NK-92 (cell line): ENCODE results near the gene PPP1R16B.
"Not testable (repeated sequence)": the region's sequence is repeated elsewhere in the genome, so short reads cannot be mapped to it uniquely, and the experiment has no call there.

Experiments used
- DNase-seq: peaks from one replicate; lab custom pipeline; 2025; ENCODE audit not compliant: unreplicated experiment; lab: John Stamatoyannopoulos, UW

The PPP1R16B gene

DNA sequence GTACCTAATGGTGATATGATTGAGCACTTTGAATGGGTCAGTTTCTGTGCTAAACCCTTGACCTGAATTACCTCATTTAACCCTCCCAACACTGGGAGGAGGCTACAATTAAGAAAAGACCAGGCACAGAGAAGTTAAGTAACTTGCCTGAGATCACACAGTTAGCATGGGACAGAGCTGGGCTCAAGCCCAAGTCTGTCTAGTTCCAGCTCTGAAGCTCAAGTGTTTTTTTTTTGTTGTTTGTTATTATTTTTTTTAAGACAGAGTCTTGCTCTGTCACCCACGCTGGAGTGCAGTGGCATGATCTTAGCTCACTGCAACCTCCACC lies 124.7 kb downstream of the PPP1R16B start:
- no peak for DNase-seq

DNA sequence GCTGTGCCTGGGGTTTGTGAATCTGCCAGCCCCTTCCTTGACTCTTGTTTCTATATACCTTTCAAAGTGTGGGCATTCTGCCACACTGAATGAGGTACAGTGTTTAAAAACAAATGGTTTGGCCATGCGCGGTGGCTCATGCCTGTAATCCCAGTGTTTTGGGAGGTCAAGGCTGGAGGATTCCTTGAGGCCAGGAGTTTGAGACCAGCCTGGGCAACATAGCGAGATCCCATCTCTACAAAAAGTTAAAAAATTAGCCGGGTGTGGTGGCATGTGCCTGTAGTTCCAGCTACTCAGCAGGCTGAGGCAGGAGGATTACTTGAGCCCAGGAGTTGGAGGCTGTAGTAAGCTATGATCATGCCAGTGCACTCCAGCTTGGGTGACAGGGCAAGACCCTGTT lies 126.5 kb downstream of the PPP1R16B start:
- no peak for DNase-seq

DNA sequence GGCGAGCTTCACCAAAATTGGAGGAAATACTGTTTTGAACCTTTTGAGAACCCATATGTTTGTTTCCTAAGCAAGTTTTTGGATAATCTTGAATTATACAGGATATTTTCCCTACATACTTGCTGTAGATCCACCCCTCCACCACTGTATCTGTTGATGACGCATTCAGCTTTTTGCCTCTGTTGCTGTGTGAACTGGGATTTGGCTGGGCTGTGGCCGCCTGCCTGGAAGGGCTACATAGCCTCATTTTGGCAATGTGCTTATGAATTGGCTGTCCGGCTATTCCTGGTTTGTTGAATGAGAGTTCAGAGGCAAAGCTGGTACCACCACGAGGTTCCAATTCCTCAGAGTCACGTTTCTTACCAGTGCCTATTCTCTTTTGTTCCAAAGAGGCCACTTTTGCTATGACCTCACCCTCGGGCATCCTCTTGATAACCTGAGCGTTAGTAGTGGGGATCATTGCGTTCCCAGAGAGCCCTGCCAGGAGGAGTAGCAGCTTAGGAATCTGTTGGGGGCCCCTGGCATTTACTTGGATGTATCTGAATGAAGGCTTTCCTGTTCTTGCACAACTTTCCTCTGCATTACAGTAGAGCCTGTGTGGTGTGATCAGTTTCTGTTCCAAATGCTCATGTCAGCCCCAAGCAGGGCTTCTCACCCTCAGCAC lies 127.1 kb downstream of the PPP1R16B start:
- no peak for DNase-seq

DNA sequence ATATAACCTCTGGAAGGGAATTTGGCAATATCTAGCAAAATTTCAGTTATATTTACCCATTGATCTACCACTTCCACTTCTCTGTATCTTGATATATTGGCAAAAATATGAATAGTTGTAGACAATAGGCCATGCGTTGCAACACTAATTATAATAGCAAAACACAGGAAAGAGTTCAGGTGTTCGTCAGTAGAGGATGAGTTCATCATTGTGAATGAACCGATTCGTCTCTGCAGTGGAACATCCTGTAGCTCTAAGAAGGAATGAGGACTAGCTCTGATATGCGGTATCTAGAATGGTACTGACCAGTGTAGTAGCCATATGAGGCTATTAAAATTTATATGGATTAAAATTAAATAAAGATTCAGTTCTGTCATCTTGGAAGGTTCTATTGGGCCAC lies 129.0 kb downstream of the PPP1R16B start:
- DNase-seq: no peak

DNA sequence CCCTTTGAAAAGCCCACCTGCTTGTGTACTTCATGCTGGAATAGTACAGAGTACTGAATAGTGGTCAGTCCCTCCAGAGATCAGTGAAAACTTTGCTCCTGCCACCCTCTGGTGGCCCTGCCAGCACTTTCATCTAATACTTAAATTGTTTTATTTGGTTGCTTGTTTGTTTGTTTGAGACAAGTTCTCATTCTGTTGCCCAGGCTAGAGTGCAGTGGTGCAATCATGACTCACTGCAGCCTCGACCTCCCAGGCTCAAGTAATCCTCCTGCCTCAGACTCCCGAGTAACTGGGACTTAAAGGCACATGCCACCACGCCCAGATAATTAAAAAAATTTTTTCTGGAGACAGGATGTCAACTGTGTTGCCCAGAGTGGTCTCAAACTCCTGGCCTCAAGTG lies 129.8 kb downstream of the PPP1R16B start:
- DNase-seq: no peak

DNA sequence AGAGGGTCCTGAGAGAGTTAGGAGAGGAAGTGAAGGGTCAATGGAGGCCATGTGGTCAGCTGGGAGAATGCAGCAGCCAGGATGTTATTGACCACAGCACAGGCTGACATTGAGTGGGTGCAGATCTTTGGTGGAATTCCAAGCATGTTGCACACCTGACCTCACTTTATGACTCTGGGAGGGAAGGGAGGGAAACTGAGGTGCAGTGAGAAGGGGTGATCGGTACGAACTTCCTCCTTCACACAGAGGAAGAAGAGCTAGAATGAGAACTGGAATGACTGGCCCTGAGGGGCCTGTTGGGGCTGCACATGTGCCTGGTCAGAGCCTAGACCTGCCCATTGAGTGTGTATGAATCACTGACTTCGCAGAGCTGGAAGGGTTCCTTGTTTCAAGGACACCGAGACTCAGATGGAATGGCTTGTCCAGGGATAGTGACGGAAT lies 130.5 kb downstream of the PPP1R16B start:
- DNase-seq: no peak

DNA sequence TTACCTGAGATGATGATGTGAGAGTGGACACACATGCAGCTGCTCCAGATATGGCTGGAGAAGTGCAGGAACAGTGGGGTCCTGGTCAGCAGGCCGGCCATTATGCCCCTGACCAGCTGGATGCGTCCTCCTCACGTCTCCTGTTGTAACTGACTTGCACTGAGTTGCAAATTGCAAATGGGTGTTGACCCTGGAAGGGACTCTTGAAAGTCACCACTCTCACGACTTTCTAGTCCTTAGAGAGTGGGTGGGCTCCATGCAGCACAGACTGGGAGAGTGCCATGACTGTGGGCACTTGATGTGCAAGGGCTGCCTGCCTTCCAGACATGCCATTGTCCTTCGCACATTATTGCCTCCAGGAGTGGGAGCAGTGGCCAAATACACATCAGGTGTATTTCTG lies 131.5 kb downstream of the PPP1R16B start:
- DNase-seq: no peak

DNA sequence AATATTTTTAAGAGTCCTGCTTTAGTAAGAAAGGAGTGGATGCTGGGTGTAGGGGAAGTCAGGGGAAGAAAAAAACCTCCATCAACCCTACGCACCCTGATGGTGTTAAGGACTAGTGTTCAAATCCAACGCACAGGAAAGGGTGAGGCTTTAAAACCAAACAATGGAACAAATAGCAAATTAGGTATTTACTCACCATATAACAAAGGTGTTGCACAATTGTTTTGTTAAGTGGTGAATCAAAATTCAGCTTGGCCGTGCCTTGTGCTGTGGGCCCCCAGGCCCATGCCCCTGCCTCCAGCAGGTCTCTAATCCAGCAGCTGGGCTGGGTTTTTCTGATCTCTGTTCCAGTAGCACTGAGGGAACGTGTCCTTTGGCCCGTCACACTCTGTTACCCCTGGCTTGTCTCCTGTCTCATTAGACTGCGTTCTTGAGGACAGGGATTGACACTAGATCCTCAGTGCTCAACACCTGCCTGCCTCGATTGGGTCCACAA lies 132.5 kb downstream of the PPP1R16B start:
- no peak for DNase-seq

DNA sequence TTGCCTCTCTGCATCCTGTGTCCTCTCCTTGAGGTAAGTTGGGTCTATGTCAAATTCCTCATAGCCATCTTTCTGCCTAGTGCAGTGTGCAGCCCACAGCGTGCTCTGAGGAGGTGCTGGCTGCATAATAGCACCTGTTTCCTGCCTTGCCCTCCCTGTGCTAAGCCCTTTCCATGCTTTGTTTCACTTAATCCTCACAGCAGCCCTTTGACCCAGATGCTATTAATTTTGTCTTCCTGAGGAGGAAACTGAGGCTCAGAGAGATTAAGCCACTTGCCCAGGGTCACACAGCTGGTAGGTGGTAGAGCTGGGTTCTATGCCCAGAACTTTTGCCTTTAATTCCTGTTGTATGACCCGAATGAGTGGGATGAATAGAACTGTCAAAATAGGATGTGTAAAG lies 134.2 kb downstream of the PPP1R16B start:
- DNase-seq: no peak

DNA sequence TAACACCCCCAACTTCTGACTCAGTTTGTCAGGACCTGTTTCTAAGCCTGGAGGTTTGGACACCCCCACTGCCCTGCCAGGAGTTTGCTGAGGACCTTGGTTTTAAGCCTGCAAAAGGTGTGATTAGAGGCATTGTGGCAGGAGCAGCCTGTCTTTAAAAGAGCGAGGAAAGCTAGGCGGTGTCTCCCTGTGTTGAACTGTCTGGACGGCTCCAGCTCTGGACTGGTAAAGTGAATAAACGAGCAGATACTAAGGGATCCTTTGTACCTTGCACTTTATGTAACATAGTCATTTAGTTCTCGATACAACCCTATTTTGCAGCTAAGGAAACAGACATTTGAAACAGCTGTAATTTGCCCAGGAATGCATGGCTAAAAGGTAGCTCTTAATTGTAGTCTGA lies 135.1 kb downstream of the PPP1R16B start:
- no peak for DNase-seq

DNA sequence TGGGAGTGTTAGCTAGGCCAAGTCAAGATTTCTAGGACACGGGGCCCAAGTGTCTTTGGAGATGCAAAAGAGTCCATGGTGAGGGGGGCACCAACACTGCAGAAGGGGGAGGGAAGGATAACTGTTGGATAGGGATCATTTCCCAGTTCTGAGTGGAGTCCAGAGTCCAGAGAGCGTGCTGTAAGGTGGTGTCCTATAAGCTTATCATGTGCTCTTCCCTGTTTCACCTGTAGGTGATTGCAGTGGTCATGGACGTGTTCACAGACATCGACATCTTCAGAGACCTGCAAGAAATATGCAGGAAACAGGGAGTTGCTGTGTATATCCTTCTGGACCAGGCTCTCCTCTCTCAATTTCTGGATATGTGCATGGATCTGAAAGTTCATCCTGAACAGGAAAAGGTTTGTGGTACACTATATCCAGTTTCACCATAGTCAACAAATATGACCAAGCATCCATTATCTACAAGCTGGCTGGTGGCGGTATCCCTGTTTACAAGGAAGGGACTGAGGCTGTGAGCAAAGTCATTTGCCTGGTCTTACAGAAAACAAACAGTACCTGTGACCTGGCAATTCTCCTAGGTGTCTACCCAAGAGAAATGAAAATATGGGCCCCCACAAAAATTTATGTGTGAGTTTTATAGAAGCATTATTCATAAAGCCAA lies 136.4 kb downstream of the PPP1R16B start:
- no peak for DNase-seq

DNA sequence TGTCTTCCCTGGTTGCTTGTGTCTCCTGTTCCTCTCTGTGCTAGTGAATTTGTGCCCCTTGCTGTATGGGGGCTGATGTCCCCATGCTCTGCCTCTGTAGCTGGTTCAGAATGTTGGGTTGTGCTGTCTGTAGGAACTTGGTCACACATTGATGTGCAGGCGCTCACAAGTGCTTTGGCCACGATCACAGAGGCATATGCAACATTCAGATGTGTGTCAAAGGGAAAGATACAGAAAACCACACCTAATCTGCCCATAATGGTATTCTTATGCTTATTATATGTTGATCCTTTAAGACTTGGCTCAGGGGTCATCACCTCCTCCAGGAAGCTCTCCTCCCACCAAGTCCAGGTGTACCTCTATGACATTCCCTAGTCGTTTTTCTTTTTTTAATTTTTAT lies 139.5 kb downstream of the PPP1R16B start:
- DNase-seq: no peak

DNA sequence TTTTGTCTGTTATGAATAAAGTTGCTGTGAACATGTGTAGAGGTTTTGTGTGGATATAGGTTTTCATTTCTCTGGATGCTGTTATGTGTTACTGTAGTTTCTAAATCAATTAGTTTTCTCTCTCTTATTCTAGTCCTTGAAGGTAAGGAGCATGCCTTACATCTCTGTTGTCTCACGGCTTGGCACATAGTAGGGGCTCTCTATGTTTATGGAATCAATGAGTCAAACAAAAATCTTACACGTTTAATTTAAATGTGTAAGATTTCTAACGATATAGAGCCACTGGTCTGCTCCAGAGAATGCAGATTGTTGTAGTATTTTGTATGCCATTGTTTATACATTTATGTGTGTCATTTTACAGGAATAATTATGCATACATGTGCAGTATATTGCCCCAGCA lies 141.3 kb downstream of the PPP1R16B start:
- no peak for DNase-seq

DNA sequence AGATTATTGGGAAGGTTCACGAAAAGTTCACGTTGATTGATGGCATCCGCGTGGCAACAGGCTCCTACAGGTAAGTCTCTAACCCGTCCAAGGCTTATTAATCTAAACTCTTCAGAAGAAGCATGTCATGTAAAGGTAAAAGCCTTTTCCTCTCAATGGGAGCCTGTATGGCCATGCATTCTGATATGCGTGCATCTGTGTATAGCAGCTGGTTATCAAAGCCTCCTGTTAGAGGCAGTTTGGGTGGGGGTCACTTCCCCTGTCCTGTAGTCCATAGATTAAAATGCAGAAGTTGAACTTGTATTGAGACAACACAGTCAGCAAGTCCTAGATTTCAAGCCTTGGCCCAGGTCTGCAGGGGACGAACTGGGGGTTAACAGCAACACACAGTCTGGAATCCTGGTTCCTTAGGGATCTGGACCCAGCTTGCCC lies 142.4 kb downstream of the PPP1R16B start:
- no peak for DNase-seq

DNA sequence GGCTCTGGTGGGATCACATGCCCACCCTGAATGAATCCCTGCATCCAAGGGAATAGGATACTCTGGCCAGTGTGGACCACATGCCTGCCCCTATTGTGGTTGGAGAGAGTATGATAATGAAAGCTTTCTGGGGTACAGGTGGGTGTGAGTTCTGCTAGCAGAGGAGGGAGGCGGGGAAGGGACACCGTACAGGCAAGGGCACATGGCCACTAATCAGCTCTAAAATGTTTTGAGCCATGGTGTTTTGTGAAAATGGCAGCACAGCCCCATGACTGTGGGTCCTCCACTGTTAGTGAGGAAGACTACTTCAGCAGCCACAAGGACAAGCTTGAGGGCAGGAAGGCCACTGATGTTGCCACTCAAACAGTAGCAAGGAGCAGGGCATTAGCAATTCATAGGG lies 144.8 kb downstream of the PPP1R16B start:
- no peak for DNase-seq

DNA sequence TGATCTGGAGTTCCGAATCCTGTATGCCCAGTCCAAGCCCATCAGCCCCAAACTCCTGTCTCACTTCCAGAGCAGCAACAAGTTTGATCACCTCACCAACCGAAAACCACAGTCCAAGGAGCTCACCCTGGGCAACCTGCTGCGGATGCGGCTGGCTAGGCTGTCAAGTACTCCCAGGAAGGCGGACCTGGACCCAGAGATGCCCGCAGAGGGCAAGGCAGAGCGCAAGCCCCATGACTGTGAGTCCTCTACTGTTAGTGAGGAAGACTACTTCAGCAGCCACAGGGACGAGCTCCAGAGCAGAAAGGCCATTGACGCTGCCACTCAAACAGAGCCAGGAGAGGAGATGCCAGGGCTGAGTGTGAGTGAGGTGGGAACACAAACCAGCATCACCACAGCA lies 146.1 kb downstream of the PPP1R16B start:
- DNase-seq: no peak

DNA sequence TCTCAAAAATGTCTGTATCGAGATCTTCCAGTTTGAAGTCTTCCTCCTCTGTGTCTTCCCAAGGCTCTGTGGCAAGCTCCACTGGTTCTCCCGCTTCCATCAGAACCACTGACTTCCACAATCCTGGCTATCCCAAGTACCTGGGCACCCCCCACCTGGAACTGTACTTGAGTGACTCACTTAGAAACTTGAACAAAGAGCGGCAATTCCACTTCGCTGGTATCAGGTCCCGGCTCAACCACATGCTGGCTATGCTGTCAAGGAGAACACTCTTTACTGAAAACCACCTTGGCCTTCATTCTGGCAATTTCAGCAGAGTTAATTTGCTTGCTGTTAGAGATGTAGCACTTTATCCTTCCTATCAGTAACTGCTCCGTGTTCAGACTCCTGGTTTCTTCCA lies 146.7 kb downstream of the PPP1R16B start:
- DNase-seq: no peak

DNA sequence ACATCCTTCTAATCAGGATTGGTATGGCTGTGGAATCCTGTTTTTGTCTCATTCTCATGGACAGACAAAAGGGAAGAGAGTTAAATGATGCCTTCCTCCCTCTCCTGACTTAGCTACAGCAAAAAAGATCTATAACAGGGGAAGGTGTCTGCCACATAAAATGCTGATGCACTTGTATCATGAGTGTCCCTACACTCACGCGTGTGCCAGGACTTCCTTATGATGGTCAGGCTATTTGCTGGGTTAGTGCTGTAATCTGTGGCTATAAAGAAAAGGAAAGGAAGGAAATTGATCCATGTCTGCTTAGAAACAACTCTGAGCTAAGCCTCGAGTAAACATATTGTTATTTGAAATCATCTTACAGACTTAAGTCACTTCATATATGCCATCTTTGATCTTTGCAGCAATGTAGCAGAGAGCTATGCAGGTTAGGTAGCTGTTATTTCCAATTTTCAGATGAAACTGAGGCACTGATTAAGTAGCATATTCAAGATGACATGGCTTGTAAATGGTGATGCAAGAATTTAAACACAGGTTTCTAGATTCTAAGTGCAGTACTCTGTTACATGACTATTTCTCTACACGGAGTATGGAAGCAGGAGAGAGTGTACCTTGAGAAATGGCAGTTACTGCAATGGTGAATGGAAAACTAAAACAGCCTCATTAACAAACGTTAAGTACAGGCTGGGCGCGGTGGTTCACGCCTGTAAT lies 148.3 kb downstream of the PPP1R16B start:
- DNase-seq: no peak

DNA sequence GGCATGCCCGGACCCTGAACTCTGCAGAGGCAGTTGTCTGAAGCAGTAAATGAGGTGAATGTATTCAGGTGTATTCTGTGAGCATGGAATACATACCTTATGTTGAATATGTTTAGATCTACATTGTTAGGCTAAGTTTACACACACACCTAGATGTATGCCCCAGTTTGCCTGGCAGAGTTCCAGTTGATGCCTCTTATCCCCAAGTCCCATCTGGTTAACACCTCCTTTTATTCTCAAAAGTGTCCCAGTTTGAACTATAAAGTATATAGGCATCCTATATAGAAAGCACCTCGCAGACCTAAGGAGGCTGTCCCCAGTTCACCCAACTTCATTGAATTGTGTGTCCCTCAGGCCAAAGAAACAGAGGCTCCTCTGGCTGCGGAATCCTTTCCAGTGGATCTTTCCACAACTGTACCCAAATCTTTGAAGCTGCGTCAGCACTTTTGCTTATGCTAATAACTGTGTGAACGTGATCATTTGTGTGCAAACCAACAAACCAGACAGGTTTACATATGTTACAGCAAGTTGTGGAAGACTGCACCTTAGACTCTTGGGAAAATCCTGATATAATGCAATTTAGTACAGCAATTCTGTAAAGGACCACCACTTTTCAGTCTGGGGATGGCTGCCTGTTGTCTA lies 151.9 kb downstream of the PPP1R16B start:
- DNase-seq: no peak

DNA sequence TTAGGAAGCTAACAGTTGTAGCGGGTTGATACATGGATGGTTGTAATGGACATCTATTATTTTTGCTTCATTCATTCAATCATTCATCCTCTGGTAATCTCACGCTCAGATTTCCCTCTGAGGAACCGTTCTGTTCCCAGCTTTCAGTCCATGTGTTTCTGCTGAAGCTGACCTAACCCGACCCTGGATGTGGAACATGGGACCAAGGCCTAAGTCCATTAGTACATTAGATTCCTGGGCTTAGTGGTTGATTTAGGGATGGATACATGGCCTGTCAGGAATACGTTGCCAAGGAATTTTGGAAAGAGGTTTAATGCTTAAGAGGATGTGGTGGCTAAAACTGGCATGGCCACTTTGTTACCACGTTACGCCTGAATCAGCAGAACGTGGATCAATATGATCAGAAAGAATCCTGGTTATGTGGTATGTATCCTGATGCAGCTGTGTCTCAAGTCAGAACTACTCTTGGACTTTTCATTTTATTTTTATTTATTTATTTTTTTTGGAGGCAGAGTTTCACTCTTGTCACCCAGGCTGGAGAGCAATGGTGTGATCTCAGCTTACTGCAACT lies 152.5 kb downstream of the PPP1R16B start:
- no peak for DNase-seq

DNA sequence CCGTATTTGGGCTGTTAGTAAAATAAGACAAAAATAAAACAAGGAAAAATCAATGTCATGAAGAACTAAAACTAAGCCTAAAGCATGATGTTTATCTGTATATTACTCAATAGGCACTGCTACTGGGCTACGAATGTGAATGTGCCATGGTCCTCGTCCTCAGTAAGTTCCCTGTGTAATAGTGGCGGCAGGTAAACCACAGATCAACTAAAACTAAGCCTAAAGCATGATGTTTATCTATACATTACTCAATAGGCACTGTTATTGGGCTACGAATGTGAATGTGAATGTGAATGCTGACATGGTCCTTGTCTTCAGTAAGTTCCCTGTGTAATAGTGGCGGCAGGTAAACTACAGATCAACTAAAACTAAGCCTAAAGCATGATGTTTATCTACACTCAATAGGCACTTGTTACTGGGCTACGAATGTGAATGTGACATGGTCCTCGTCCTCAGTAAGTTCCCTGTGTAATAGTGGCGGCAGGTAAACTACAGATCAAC lies 154.7 kb downstream of the PPP1R16B start:
- not testable (repeated sequence) for DNase-seq
